ENCODE results near the gene CXCR6. TPM values are rescaled to one million over a fixed set of nuclear protein-coding genes. Genes with fewer than 3 reads are reported as not detected.

The CXCR6 gene
- total and polyA plus RNA-seq, 8 donors, result 0.61 to 4.1 (median 1.2) TPM

DNA sequence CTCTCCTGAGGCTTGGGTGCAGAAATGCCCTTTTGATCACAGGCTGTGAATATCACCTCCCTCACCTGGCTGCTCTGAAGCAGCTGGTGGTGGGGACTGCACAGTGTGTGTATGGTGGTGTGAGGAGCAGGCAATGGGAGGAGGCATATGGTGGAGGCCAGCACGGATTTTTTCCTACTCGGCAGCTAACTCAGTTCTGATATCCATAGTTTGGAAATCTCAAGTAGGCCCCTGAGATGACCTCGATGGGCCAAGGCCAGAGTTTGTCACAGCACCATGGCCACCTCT is 21.3 kb upstream of the CXCR6 start:
- intact Hi-C loops (cut with DNase I), result loop anchor here in 1 of 2 donors (10.0 kb wide), 1 partner anchor 157 kb away; no protein-coding TSS in a partner anchor
- Histone ChIP-seq H3K4me1 (no peaks in the 10 kb centered on the region), H3K4me3 (no peak overlapping the region), H3K27ac (no peak overlapping the region), H3K36me3 (peaks cover 0 to 73% of the 10 kb centered on the region in 2 donors), H3K27me3 (no peaks in the 10 kb centered on the region), H3K9me3 (no peaks in the 10 kb centered on the region)
- no peak for DNase-seq
- TF ChIP-seq, protein P1, sequence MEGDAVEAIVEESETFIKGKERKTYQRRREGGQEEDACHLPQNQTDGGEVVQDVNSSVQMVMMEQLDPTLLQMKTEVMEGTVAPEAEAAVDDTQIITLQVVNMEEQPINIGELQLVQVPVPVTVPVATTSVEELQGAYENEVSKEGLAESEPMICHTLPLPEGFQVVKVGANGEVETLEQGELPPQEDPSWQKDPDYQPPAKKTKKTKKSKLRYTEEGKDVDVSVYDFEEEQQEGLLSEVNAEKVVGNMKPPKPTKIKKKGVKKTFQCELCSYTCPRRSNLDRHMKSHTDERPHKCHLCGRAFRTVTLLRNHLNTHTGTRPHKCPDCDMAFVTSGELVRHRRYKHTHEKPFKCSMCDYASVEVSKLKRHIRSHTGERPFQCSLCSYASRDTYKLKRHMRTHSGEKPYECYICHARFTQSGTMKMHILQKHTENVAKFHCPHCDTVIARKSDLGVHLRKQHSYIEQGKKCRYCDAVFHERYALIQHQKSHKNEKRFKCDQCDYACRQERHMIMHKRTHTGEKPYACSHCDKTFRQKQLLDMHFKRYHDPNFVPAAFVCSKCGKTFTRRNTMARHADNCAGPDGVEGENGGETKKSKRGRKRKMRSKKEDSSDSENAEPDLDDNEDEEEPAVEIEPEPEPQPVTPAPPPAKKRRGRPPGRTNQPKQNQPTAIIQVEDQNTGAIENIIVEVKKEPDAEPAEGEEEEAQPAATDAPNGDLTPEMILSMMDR (IDR thresholded peaks at IDR 0.05), result no peak
- ATAC-seq, result no peak

DNA sequence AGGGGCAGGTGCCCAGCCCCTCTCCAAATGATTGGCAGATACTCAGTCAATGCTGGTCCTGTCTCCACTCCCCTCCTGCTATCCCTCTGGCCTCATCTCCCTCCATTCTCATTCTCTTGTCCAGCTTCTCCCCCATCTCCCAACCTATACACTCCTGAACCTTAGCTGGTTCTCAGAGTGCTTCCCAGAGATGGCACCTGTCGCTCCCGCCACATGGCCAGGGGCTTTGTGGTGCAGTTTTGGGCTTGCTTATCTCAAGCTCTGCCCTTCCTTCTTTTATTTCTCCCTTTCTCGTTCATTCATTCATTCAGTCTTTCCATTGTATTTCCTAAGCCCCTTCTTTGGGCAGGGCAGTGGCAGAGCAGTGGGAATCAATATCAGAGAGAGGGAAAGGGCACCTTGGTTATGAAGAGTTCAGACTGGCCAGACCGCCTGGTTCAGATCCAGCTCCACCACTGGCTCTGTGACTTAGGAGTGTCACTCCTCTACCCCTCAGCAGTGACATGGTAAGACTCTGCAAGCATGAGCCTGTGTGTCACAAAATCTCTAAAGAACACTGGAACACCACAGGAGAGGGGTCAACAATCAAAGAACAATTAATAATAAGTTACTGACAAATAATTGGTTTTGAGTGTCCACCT is 20.2 kb upstream of the CXCR6 start:
- no peak for DNase-seq
- intact Hi-C loops (cut with DNase I), result loop anchor here in 1 of 2 donors (10.0 kb wide), 1 partner anchor 158 kb away; no protein-coding TSS in a partner anchor

DNA sequence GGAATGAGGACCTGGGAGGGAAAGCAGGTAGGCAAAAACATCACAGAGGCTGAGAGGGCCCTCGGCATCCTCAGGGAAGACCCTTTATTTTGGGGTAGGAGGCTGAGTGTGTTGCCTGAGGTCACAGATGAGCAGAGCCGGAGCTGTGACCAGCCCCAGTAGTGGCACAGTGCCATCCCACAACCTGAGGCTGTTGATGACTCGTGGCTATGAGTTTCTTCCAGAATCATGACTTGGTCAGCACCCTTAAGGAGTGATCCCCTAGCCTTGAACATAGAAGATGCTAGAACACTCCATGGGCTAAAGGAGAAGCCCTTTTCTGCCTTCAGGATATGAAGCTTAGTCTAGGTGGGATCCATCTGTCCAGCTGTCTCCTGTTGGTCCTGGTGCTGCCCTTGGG is 19.5 kb upstream of the CXCR6 start:
- DNase-seq, result no peak
- H3K27me3 ChIP-seq, result no peaks in the 10 kb centered on the region
- no peak for ATAC-seq
- H3K27ac ChIP-seq, result no peak overlapping the region
- no peaks in the 10 kb centered on the region for H3K9me3 ChIP-seq
- H3K36me3 ChIP-seq, result peaks cover 0 to 82% of the 10 kb centered on the region in 2 donors
- no peaks in the 10 kb centered on the region for H3K4me1 ChIP-seq
- no peak overlapping the region for H3K4me3 ChIP-seq
- TF ChIP-seq, protein P1 (IDR thresholded peaks at IDR 0.05), result no peak
- intact Hi-C loops (cut with DNase I), result loop anchor here in 1 of 2 donors (10.0 kb wide), 1 partner anchor 159 kb away; no protein-coding TSS in a partner anchor

More for the DNA sequence above, 20.2 kb upstream of the CXCR6 start:
- H3K4me3 ChIP-seq, result no peak overlapping the region
- TF ChIP-seq, protein P1 (IDR thresholded peaks at IDR 0.05), result no peak
- no peak overlapping the region for H3K27ac ChIP-seq
- H3K4me1 ChIP-seq, result no peaks in the 10 kb centered on the region
- ATAC-seq, result no peak
- H3K36me3 ChIP-seq, result peaks cover 0 to 82% of the 10 kb centered on the region in 2 donors
- H3K9me3 ChIP-seq, result no peaks in the 10 kb centered on the region
- H3K27me3 ChIP-seq, result no peaks in the 10 kb centered on the region

DNA sequence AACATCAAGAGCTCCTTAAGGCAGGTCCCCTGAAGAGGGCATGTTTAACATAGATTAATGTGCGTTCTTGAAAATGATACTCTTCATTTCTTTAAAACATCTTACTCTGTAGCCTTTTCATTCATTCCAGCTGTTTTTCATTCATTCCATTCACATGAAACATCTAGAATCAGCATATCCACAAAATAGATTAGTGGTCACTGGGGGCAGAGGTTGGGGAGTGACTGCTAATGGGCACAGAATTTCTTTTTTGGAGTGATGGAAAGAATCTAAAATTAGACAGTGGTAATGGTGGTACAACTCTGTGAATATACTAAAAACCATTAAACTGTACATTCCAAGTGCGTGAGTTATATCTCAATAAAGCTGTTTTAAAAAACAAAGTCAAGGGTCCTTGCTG is 15.4 kb upstream of the CXCR6 start:
- TF ChIP-seq, protein P1 (IDR thresholded peaks at IDR 0.05), result no peak
- Histone ChIP-seq H3K36me3 (peaks cover 0 to 81% of the 10 kb centered on the region in 2 donors), H3K9me3 (no peaks in the 10 kb centered on the region), H3K27me3 (no peaks in the 10 kb centered on the region), H3K4me3 (no peak overlapping the region), H3K4me1 (peaks cover 0 to 7% of the 10 kb centered on the region in 2 donors), H3K27ac (no peak overlapping the region)
- no peak for ATAC-seq
- no peak for DNase-seq
- intact Hi-C loops (cut with DNase I), result loop anchor here in 1 of 2 donors (10.0 kb wide), 1 partner anchor 163 kb away; no protein-coding TSS in a partner anchor

GRCh38 chr3:45929042-45929679 is 14.1 kb upstream of the CXCR6 start:
- intact Hi-C loops (cut with DNase I), result loop anchor here in 1 of 2 donors (10.0 kb wide), 1 partner anchor 164 kb away; no protein-coding TSS in a partner anchor
- no peak overlapping the region for H3K27ac ChIP-seq
- TF ChIP-seq, protein P1 (IDR thresholded peaks at IDR 0.05), result peak; percentile 60 to 71
- no peaks in the 10 kb centered on the region for H3K9me3 ChIP-seq
- peak in 1 of 4 donors; percentile 28 for DNase-seq
- H3K36me3 ChIP-seq, result peaks cover 0 to 79% of the 10 kb centered on the region in 2 donors
- ATAC-seq, result peak; percentile 80
- peaks cover 0 to 7% of the 10 kb centered on the region in 2 donors for H3K4me1 ChIP-seq
- no peaks in the 10 kb centered on the region for H3K27me3 ChIP-seq
- no peak overlapping the region for H3K4me3 ChIP-seq
